Ishikawa (cell line): ENCODE data around the gene ACTN3.

Experiments
- CEBPB ChIP-seq: IDR thresholded peaks from 2 replicates; pipeline ENCODE4 v1.6.1; 2012
- RAD21 ChIP-seq: IDR thresholded peaks from 2 replicates; pipeline ENCODE4 v1.6.1; 2012; ENCODE audit warnings: low read depth
- TEAD4 ChIP-seq: IDR thresholded peaks from 2 replicates; pipeline ENCODE4 v1.6.1; 2012
- USF1 ChIP-seq: IDR thresholded peaks from 2 replicates; pipeline ENCODE4 v1.6.1; 2012

DNA sequence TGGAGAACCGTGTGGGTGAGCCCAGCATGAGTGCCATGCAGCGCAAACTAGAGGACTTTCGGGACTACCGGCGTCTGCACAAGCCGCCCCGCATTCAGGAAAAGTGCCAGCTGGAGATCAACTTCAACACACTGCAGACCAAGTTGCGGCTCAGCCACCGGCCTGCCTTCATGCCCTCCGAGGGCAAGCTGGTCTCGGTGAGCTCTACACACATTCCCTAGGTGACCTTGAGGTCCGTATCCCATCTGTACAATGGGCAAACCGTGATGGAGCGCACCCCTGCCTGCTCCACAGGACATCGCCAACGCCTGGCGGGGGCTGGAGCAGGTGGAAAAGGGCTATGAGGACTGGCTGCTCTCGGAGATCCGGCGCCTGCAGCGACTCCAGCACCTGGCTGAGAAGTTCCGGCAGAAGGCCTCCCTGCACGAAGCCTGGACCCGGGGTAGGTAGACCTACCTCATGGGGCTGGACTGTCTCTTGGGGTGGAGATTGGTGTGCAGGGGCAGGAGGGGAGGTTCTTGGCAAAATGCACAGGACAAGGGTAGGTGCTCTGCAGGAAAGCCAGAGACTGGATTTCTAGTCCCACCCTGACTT, 11.1 kb downstream of the ACTN3 start:
- no peak for TF ChIP-seq USF1
- TF ChIP-seq CEBPB = no peak
- TF ChIP-seq TEAD4 = no peak
- TF ChIP-seq RAD21 = no peak
